Measurements from ENCODE around the gene ZMYM3.

The ZMYM3 gene

DNA sequence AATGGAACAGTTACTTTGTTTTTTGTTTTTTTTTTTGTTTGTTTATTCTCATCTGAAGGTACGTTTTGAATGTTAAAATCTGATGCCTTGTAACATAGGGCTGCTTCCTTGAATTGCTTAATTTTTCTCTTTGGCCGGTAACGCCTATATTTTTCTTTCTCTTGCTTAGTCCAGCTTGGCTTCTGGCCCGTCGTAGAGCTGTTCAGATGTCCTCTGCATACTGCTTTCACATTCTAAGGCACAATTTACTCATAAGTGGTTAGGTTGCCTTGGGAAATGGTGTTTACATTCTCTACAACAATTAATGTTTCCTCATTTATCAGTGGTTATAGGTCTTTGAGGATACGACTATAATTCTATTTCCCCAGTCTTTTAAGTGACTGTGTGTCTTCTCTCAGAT lies 37.4 kb upstream of the ZMYM3 start:
- no peak overlapping the region for H3K4ac ChIP-seq (ENCODE audit: low read depth, low read length)
- H4K91ac ChIP-seq (ENCODE audit: low read depth, low read length) = no peak overlapping the region
- H4K12ac ChIP-seq (ENCODE audit: low read depth, low read length) = no peak overlapping the region
- no peaks in the 10 kb centered on the region for H3K27me3 ChIP-seq (ENCODE audit: insufficient read depth, low read length)
- H2BK120ac ChIP-seq (ENCODE audit: insufficient read depth, low read length, poor library complexity) = no peak overlapping the region
- no peak overlapping the region for H3K23ac ChIP-seq (ENCODE audit: low read length)
- H3K14ac ChIP-seq (ENCODE audit: low read length) = no peak overlapping the region
- H3K36me3 ChIP-seq (ENCODE audit: control insufficient read depth in 1 of 2, insufficient read depth in 2 of 2, low read length in 2 of 2) = peaks cover 43% of the 10 kb centered on the region in 2 experiments
- no peak overlapping the region for H3K9ac ChIP-seq (ENCODE audit: low read length)
- WGBS (ENCODE audit: extremely low coverage, insufficient coverage, insufficient read length) = no CpG with 5 or more reads among the region's 6 CpGs
- H3K4me3 ChIP-seq (ENCODE audit: low read depth, low read length) = no peak overlapping the region
- no peak overlapping the region for H2BK5ac ChIP-seq (ENCODE audit: low read depth, low read length, poor library complexity)
- H2AK5ac ChIP-seq (ENCODE audit: low read length) = no peak overlapping the region
- H3K79me2 ChIP-seq (ENCODE audit: control insufficient read depth, insufficient read depth, low read length, poor library complexity) = peaks cover 4% of the 10 kb centered on the region
- no peak overlapping the region for H2AFZ ChIP-seq (ENCODE audit: insufficient read depth, low read length, poor library complexity)
- DNase-seq = no peak
- H2BK12ac ChIP-seq (ENCODE audit: low read length) = no peak overlapping the region
- H3K79me1 ChIP-seq (ENCODE audit: low read length) = no peaks in the 10 kb centered on the region
- no peak overlapping the region for H3K27ac ChIP-seq (ENCODE audit: low read depth, low read length)
- H3K4me2 ChIP-seq (ENCODE audit: low read length) = no peak overlapping the region
- H3K9me3 ChIP-seq (ENCODE audit: insufficient read depth, low read depth, low read length) = no peaks in the 10 kb centered on the region
- H3K4me1 ChIP-seq (ENCODE audit: control insufficient read depth in 1 of 2, insufficient read depth in 2 of 2, low read length in 2 of 2) = peaks cover 0 to 2% of the 10 kb centered on the region in 2 experiments
- no peak overlapping the region for H4K8ac ChIP-seq (ENCODE audit: low read depth, low read length)
- no peak overlapping the region for H3K18ac ChIP-seq (ENCODE audit: low read length)

DNA sequence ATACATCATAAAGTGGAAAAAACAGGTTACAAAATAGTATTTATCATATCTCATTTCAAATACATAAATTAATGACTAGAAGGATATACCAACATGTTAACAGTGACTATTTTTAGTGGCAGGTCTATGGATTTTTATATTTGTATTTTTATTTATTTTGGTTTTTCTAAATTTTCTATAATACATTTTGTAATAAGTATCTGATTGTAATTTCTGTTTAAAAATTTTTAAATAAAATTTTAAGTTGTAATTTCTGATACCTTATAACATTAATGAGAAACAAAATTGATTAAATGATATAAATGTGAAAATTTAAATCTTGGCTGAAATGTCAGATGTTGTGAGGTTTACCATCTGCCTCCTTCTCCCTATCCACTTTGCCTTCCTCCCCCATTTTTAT lies 32.0 kb upstream of the ZMYM3 start:
- Histone ChIP-seq H3K18ac (ENCODE audit: low read length) (no peak overlapping the region), H3K36me3 (ENCODE audit: control insufficient read depth in 1 of 2, insufficient read depth in 2 of 2, low read length in 2 of 2) (peaks cover 9 to 14% of the 10 kb centered on the region in 2 experiments), H3K4me3 (ENCODE audit: low read depth, low read length) (no peak overlapping the region), H3K27me3 (ENCODE audit: insufficient read depth, low read length) (no peaks in the 10 kb centered on the region), H3K9me3 (ENCODE audit: insufficient read depth, low read depth, low read length) (no peaks in the 10 kb centered on the region), H3K9ac (ENCODE audit: low read length) (no peak overlapping the region), H3K23ac (ENCODE audit: low read length) (no peak overlapping the region), H3K27ac (ENCODE audit: low read depth, low read length) (no peak overlapping the region), H2BK5ac (ENCODE audit: low read depth, low read length, poor library complexity) (no peak overlapping the region), H4K91ac (ENCODE audit: low read depth, low read length) (no peak overlapping the region), H3K4me2 (ENCODE audit: low read length) (no peak overlapping the region), H4K12ac (ENCODE audit: low read depth, low read length) (no peak overlapping the region), H3K4me1 (ENCODE audit: control insufficient read depth in 1 of 2, insufficient read depth in 2 of 2, low read length in 2 of 2) (peaks cover 0 to 2% of the 10 kb centered on the region in 2 experiments), H2AFZ (ENCODE audit: insufficient read depth, low read length, poor library complexity) (no peak overlapping the region), H2BK12ac (ENCODE audit: low read length) (no peak overlapping the region), H3K79me1 (ENCODE audit: low read length) (peaks cover 8% of the 10 kb centered on the region), H3K4ac (ENCODE audit: low read depth, low read length) (no peak overlapping the region), H2BK120ac (ENCODE audit: insufficient read depth, low read length, poor library complexity) (no peak overlapping the region), H4K8ac (ENCODE audit: low read depth, low read length) (no peak overlapping the region), H2AK5ac (ENCODE audit: low read length) (no peak overlapping the region), H3K14ac (ENCODE audit: low read length) (no peak overlapping the region), H3K79me2 (ENCODE audit: control insufficient read depth, insufficient read depth, low read length, poor library complexity) (peaks cover 10% of the 10 kb centered on the region)
- DNase-seq = no peak

DNA sequence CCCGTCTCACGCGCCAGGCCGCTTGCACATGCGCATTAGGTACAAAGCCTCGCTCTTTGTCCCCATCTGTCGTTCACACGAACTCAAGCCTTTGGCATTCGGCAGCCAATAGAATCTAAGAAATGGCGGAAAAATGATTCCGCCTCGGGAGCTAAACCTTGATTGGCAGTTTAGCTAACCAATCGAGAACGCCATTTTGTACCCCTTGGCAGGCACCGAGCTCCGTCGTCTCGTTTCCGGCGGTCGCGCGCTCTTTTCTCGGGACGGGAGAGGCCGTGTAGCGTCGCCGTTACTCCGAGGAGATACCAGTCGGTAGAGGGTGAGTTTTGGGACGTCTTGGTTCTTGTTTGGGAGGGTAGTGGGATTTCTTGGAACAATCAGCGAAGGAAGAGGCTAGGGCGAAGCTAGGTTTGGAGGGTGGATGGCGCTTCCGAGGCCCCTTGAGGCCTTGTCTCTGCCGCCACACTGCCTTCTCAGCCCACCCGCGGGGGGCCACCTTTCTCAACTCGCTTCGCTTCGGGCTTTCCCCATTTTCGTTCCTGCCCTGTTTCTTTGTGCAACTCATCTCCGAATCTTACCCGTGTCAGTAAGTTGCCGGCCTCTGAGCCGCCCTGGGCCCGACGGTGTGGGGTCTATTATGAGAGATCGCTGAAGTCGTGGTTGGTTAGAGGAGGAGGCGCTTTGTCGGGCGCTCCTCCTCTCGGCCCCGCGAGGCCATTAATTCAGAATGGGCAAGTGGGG lies 29.6 kb upstream of the ZMYM3 start, which contains the start of gene NONO:
TSS of gene NONO (plus strand) at position 233 of the 741 bp plus-strand sequence. CDS start 7,003 bp downstream, outside the sequence.
- Histone ChIP-seq H4K91ac (ENCODE audit: low read depth, low read length) (peak within 1 kb of the TSS; percentile 95), H3K9ac (ENCODE audit: low read length) (peak within 1 kb of the TSS; percentile 99), H2BK12ac (ENCODE audit: low read length) (no peak within 1 kb of the TSS), H2AK5ac (ENCODE audit: low read length) (no peak within 1 kb of the TSS), H2BK5ac (ENCODE audit: low read depth, low read length, poor library complexity) (peak within 1 kb of the TSS; percentile 83), H3K23ac (ENCODE audit: low read length) (no peak within 1 kb of the TSS), H3K18ac (ENCODE audit: low read length) (peak within 1 kb of the TSS; percentile 94), H3K4me3 (ENCODE audit: low read depth, low read length) (peak within 1 kb of the TSS; percentile 88), H3K4me1 (ENCODE audit: control insufficient read depth in 1 of 2, insufficient read depth in 2 of 2, low read length in 2 of 2) (peaks cover 0 to 2% of the 10 kb centered on the region in 2 experiments), H2BK120ac (ENCODE audit: insufficient read depth, low read length, poor library complexity) (peak within 1 kb of the TSS; percentile 62), H3K4me2 (ENCODE audit: low read length) (peak within 1 kb of the TSS; percentile 75), H3K36me3 (ENCODE audit: control insufficient read depth in 1 of 2, insufficient read depth in 2 of 2, low read length in 2 of 2) (peaks cover 6% of the 10 kb centered on the region in 2 experiments), H4K8ac (ENCODE audit: low read depth, low read length) (peak within 1 kb of the TSS; percentile 66), H3K9me3 (ENCODE audit: insufficient read depth, low read depth, low read length) (no peaks in the 10 kb centered on the region), H4K12ac (ENCODE audit: low read depth, low read length) (peak within 1 kb of the TSS; percentile 98), H3K4ac (ENCODE audit: low read depth, low read length) (peak within 1 kb of the TSS; percentile 86), H3K79me2 (ENCODE audit: control insufficient read depth, insufficient read depth, low read length, poor library complexity) (peaks cover 10% of the 10 kb centered on the region), H3K79me1 (ENCODE audit: low read length) (peaks cover 8% of the 10 kb centered on the region), H2AFZ (ENCODE audit: insufficient read depth, low read length, poor library complexity) (peak within 1 kb of the TSS; percentile 26), H3K27ac (ENCODE audit: low read depth, low read length) (peak within 1 kb of the TSS; percentile 94), H3K27me3 (ENCODE audit: insufficient read depth, low read length) (no peaks in the 10 kb centered on the region), H3K14ac (ENCODE audit: low read length) (peak within 1 kb of the TSS; percentile 66)
- peak; percentile 90 to 99 for DNase-seq
- no CpG with 5 or more reads among the region's 57 CpGs for WGBS (ENCODE audit: extremely low coverage, insufficient coverage, insufficient read length)

DNA sequence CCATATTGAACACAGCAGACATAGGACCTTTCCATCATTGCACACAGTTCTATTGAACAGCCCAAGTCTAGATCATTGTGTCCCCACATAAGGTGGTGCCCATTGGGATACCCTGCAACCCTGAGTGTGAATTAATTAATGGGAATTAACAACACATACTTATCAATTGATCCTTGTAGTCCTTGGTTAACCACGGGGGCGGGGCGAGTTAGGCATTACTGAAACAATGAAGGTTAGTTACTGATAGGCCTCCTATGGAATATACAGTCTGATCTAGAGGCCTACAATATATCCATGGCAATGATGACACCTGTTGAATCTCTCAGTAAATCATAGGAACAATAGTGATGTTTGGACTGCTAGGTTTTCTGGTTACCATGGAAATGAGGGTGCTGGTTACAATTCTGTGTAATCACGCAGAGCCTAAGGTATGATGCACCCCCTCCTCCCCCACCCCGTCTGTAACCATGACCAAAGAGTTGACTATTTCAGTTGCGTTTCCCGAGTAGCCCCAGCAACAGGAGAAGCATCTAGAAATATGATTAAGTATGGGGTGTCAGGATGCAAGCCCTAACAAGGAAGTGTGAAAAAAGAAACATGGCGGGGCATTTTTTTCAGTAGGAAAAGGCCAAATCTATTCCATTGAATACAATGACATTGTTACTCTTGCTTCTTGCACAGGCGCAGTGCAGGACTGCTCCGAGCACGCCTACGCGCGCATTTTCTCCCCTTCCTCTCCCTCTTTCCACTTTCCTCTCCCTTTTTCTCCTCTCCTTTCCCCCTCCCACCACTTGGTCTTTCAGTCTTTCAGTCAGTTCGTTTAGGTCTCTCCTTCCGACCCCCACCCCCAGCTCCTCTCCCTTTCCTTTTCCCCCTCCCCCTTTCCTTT lies 28.8 kb upstream of the ZMYM3 start:
- WGBS (ENCODE audit: extremely low coverage, insufficient coverage, insufficient read length) = no CpG with 5 or more reads among the region's 16 CpGs
- H3K14ac ChIP-seq (ENCODE audit: low read length) = no peak overlapping the region
- H2BK120ac ChIP-seq (ENCODE audit: insufficient read depth, low read length, poor library complexity) = peak overlapping the region; percentile 62
- no peak overlapping the region for H3K23ac ChIP-seq (ENCODE audit: low read length)
- H3K9me3 ChIP-seq (ENCODE audit: insufficient read depth, low read depth, low read length) = no peaks in the 10 kb centered on the region
- no peak overlapping the region for H3K9ac ChIP-seq (ENCODE audit: low read length)
- H3K79me2 ChIP-seq (ENCODE audit: control insufficient read depth, insufficient read depth, low read length, poor library complexity) = peaks cover 10% of the 10 kb centered on the region
- H2AK5ac ChIP-seq (ENCODE audit: low read length) = no peak overlapping the region
- peak overlapping the region; percentile 73 for H2BK5ac ChIP-seq (ENCODE audit: low read depth, low read length, poor library complexity)
- peak overlapping the region; percentile 26 for H2AFZ ChIP-seq (ENCODE audit: insufficient read depth, low read length, poor library complexity)
- H3K27me3 ChIP-seq (ENCODE audit: insufficient read depth, low read length) = no peaks in the 10 kb centered on the region
- peak overlapping the region; percentile 86 for H4K91ac ChIP-seq (ENCODE audit: low read depth, low read length)
- no peak overlapping the region for H3K18ac ChIP-seq (ENCODE audit: low read length)
- H4K12ac ChIP-seq (ENCODE audit: low read depth, low read length) = no peak overlapping the region
- peaks cover 1 to 6% of the 10 kb centered on the region in 2 experiments for H3K36me3 ChIP-seq (ENCODE audit: control insufficient read depth in 1 of 2, insufficient read depth in 2 of 2, low read length in 2 of 2)
- peak overlapping the region; percentile 51 for H3K4me2 ChIP-seq (ENCODE audit: low read length)
- peaks cover 8% of the 10 kb centered on the region for H3K79me1 ChIP-seq (ENCODE audit: low read length)
- peak overlapping the region; percentile 83 for H3K4ac ChIP-seq (ENCODE audit: low read depth, low read length)
- no peak overlapping the region for H2BK12ac ChIP-seq (ENCODE audit: low read length)
- DNase-seq = peak in 1 of 2 donors; percentile 11
- no peak overlapping the region for H3K4me3 ChIP-seq (ENCODE audit: low read depth, low read length)
- peak overlapping the region; percentile 91 for H3K27ac ChIP-seq (ENCODE audit: low read depth, low read length)
- peak overlapping the region; percentile 50 for H4K8ac ChIP-seq (ENCODE audit: low read depth, low read length)
- H3K4me1 ChIP-seq (ENCODE audit: control insufficient read depth in 1 of 2, insufficient read depth in 2 of 2, low read length in 2 of 2) = peaks cover 0 to 2% of the 10 kb centered on the region in 2 experiments
